AG04450 (cell line): ENCODE measurements around the gene SORBS2. TPM values are rescaled to one million over a fixed set of nuclear protein-coding genes. Genes with fewer than 3 reads are reported as not detected.

ENCODE experiments used
- CTCF ChIA-PET: fragments of 300-600, 350-600 bp; formaldehyde crosslinking; extraction: SDS; loops from one replicate; lab custom pipeline; 2022; ENCODE audit warnings: antibody characterized with exemption, inconsistent platforms; lab: Charles Lee
- POLR2A ChIA-PET: fragments of 350-600 bp; formaldehyde crosslinking; extraction: SDS; loops from one replicate; lab custom pipeline; 2021; ENCODE audit warnings: antibody characterized with exemption, inconsistent platforms; lab: Yijun Ruan, JAX
- DNase-seq: peaks from one replicate; pipeline ENCODE4 v3.0.0-alpha.2; 2011; ENCODE audit warnings: low read depth, low spot score
- H3K27ac ChIP-seq: one replicate; pipeline ENCODE4 v1.5.1; 2012; ENCODE audit warnings: low read depth, low read length, control low read depth
- H3K27me3 ChIP-seq: one replicate; pipeline ENCODE4 v1.6.0; 2012; ENCODE audit warnings: low read length; ENCODE audit not compliant: control insufficient read depth, insufficient read depth
- H3K4me3 ChIP-seq: 2 replicates; pipeline ENCODE4 v1.5.1; 2011; ENCODE audit warnings: mild to moderate bottlenecking, low read depth, low read length, control low read depth
- H3K9me3 ChIP-seq: 2 replicates; pipeline ENCODE4 v1.5.1; 2012; ENCODE audit warnings: low read length; ENCODE audit not compliant: control insufficient read depth, insufficient read depth
- polyA plus RNA-seq: library from polyadenylated mRNA; depleted of rRNA; stranded (reverse); fragments of >200 nt; gene quantifications from 2 replicates; pipeline ENCODE4 v1.2.3, GENCODE V29; 2011
- TF ChIP-seq, protein P1 (sequence below): IDR thresholded peaks from 2 replicates; pipeline ENCODE4 v1.5.1; 2011; ENCODE audit warnings: low read depth, low read length, control low read depth, inconsistent platforms

The SORBS2 gene
- polyA plus RNA-seq, 1 experiment: not detected

DNA sequence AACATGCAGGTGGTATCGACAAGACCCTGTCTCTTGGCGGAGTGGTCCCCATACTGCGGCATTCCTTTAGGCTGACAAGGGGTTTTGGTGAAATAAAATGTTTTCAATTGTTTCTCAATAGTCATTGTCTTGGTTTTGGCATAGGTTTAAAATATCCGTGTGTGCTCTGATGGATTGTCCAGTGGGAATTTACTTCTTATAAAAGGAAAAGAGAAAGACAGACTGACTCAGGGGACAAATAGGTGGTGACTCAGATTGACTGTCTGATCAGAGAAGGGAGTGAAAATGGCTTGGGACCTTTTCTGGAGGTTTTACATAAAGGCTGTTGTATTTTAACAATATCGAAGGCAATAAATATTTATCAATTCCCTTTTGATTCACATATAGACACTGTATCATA, 129.8 kb downstream of the SORBS2 start:
- POLR2A ChIA-PET: no interaction called here
- no peaks in the 10 kb centered on the region for H3K27me3 ChIP-seq
- DNase-seq: no peak
- H3K27ac ChIP-seq: no peak overlapping the region
- H3K9me3 ChIP-seq: no peaks in the 10 kb centered on the region
- TF ChIP-seq, protein P1, sequence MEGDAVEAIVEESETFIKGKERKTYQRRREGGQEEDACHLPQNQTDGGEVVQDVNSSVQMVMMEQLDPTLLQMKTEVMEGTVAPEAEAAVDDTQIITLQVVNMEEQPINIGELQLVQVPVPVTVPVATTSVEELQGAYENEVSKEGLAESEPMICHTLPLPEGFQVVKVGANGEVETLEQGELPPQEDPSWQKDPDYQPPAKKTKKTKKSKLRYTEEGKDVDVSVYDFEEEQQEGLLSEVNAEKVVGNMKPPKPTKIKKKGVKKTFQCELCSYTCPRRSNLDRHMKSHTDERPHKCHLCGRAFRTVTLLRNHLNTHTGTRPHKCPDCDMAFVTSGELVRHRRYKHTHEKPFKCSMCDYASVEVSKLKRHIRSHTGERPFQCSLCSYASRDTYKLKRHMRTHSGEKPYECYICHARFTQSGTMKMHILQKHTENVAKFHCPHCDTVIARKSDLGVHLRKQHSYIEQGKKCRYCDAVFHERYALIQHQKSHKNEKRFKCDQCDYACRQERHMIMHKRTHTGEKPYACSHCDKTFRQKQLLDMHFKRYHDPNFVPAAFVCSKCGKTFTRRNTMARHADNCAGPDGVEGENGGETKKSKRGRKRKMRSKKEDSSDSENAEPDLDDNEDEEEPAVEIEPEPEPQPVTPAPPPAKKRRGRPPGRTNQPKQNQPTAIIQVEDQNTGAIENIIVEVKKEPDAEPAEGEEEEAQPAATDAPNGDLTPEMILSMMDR: no peak
- CTCF ChIA-PET: interaction anchor here (1.1 to 1.3 kb wide), 2 partner anchors 40 to 42 kb away, joined by 3 read pairs; no protein-coding TSS in a partner anchor
- no peak overlapping the region for H3K4me3 ChIP-seq

DNA sequence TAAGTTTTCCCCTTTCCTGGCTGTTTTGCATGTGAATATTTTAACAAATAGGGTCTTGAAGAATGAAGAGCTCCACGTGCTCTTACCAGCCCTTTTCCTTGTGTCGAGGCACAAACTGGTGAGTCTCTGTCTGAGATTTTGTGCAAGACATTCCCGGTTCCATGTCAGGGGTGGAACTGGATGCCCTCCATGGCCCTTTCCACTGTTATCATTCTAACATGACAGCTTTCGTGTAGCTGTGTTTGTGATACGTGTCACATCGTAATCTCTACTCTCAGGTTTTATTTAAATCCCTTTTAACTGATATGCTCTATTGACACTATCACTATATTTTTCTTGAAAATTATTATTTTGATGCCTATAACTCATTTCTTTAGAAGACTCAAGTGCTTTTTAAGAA, 130.4 kb downstream of the SORBS2 start:
- Histone ChIP-seq H3K27me3 (no peaks in the 10 kb centered on the region), H3K4me3 (no peak overlapping the region), H3K9me3 (no peaks in the 10 kb centered on the region), H3K27ac (no peak overlapping the region)
- POLR2A ChIA-PET: interaction anchor here (0.7 kb wide), 1 partner anchor 11 kb away, joined by 6 read pairs; no protein-coding TSS in a partner anchor
- no peak for DNase-seq
- CTCF ChIA-PET: interaction anchor here (0.7 to 1.3 kb wide), 3 partner anchors 18 to 42 kb away, joined by 3 to 4 read pairs (median 3); no protein-coding TSS in a partner anchor
- TF ChIP-seq, protein P1: no peak

DNA sequence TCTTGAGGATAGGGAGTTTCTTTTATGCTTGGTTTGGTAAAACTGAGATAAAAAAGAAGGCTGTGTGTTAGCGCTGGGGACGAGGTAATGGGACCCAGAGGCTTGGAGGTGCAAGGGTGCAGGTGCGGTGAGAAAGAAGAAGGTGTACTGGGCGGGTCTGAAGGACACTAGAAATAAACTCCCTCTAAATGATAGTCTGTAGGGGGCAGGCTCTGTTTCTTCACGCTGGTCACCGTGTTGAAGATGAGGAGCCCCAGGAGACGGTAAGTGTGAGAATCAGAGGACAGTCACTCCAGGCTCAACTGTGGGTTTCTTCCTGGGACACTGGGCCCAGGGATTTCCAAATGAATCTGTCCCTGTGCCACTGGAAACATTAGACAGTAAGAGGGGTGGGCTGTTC, 131.4 kb downstream of the SORBS2 start:
- CTCF ChIA-PET: no interaction called here

DNA sequence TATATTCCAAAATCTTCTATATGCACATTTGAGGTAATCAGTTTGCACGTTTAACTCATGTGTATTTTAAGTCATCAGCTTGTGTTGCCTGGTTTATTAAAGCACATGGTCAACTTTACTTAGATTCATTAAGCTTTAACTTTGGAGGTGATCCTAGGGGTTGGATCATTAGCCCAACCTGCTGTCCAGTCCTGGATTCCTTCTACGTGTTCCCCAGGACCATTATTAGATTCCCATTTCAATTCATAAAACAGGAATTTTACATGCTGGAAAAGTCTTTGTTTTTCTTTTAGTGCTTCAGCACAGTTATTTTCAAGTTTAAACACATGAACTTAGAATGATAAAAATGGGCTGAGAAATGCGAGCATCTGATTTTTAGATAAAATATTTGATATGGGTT, 132.5 kb downstream of the SORBS2 start:
- Histone ChIP-seq H3K27ac (no peak overlapping the region), H3K27me3 (no peaks in the 10 kb centered on the region), H3K4me3 (no peak overlapping the region), H3K9me3 (no peaks in the 10 kb centered on the region)
- TF ChIP-seq, protein P1: no peak
- ChIA-PET CTCF (no interaction called here), POLR2A (no interaction called here)
- no peak for DNase-seq

More for the DNA sequence above, 131.4 kb downstream of the SORBS2 start:
- H3K27ac ChIP-seq: no peak overlapping the region
- POLR2A ChIA-PET: no interaction called here
- TF ChIP-seq, protein P1: no peak
- DNase-seq: no peak
- H3K4me3 ChIP-seq: no peak overlapping the region
- no peaks in the 10 kb centered on the region for H3K27me3 ChIP-seq
- no peaks in the 10 kb centered on the region for H3K9me3 ChIP-seq

DNA sequence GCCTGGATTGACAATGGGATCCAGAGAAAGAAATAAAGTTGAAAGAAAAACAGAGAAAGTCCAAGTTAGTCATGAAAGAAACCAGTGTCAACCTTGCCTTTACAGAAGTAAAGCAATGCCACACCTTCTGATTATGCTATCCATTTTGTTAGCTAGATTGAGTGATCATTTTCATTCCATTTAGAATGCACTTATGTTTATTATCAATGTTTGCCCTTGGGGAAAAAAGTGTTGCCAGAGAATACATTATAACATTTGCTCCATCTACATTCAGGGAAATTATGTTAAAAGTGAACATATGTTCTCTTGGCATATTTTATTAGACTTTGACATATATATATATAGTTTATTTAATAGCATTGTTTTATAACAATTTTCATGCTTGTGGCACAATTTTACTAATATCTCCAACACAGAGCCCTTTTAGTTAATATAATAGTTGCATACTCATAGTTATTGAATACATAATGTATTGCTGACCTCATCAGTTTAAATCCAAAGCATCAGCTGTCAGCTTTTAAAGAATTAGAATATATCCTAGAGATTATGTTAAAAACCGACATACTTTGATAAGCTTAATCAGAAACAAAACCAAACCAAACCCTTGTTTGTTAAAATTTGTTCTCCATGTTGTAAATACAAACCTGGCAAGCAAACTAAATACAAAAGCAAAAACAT, 134.2 kb downstream of the SORBS2 start:
- Histone ChIP-seq H3K9me3 (no peaks in the 10 kb centered on the region), H3K27me3 (no peaks in the 10 kb centered on the region), H3K4me3 (no peak overlapping the region), H3K27ac (no peak overlapping the region)
- TF ChIP-seq, protein P1: no peak
- no peak for DNase-seq
- POLR2A ChIA-PET: no interaction called here
- CTCF ChIA-PET: interaction anchor here (1.2 kb wide), 1 partner anchor 344 kb away, joined by 5 read pairs; no protein-coding TSS in a partner anchor
